H1 (cell line): ENCODE data around the gene C16orf46. TPM values are rescaled to one million over a fixed set of nuclear protein-coding genes. Genes with fewer than 3 reads are reported as not detected.

Source experiments
- SP4 ChIP-seq: IDR thresholded peaks from 2 replicates; pipeline ENCODE4 v1.6.1; 2012; ENCODE audit warnings: low read length, inconsistent platforms
- polyA plus RNA-seq, 7 experiments: library from polyadenylated mRNA; depleted of rRNA in 3 of 7; stranded (reverse) in 5 of 7; unstranded in 2 of 7; fragments of >200 nt in 5 of 7; fragments of 200-250 nt in 2 of 7; gene quantifications; 1 replicate in 5 of 7; 2 replicates in 1 of 7; 4 replicates in 1 of 7; pipeline versions ENCODE4 v1.2.1 to v1.2.3, GENCODE V29; 2011 to 2013; ENCODE audit warnings: missing spikeins in 2 of 7, mixed read lengths in 2 of 7
- total RNA-seq: library from RNA; stranded (reverse); fragmentation: NEBNext Ultra II Directional; extraction: Animal tissue kit (Norgen Biotek cat#: 25700); gene quantifications from 2 replicates; pipeline ENCODE4 v1.2.1, GENCODE V29; 2021

Gene C16orf46
- total and polyA plus RNA-seq, 2 of the 8 experiments (the other 6 are each of a cell fraction or from before 2014, with no cell fraction given) = 0.48 to 0.60 TPM

DNA sequence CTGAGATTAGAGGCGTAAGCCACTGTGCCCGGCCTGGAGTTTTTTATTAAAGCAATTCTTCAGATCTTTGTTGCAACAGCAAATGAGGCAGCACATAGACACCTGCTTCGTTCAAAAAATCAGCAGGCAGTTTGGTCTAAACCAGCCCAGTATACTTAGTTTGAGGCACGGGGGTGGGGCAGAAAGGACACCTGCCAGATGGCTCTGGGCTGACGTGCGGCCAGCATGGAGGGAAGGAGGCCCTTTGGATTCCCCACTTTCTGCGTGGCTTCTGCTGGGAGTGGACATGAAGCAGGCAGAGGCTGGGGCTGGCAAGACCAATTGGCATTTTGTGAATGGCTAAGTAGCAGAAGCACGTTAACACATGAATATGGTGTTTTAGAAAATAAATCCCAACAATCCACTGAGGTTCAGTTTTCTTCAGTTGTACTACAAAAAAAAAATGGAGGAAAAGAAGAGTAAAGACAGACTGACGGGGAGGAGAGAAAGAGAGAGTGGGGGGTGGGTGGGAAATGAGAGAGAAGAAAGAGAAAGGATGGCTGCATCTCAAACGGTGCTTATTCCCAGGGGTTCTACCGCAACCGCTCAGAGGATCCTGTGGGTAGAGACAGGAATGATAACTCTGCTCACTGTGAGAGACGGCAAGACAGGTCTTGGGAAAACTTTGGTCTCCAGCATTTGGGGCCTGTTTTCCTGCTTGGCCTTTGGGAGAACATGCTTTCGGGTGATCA is 16.3 kb downstream of the C16orf46 start (continued):
- no peak for TF ChIP-seq SP4
